Measurements from ENCODE around the gene SEMA3G.
A peak's percentile ranks its signal among the peaks of the same experiment; 100 is the strongest.

The SEMA3G gene

DNA sequence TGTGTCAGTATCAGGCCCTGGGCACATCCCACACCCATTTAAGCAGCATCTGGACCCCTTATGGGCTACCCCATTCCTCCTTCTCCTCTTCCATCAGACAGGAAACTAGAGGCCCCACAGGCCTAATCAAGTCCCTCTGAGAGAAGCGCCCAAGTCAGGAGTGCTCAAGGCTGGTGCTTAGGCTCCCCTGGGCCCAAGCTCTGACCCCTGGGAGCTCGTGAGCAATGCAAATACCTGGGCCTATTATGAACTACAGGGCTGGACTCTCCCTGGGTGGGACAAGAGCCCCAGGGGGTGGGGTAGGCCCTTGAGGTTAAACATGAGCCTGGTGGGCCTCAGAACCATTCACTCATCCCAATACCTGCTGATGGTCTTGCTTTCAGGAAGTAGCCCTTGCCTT lies 57.4 kb downstream of the SEMA3G start:
- peaks cover 2% of the 10 kb centered on the region for H3K4me1 ChIP-seq (ENCODE audit: control insufficient read depth, insufficient read depth, low read depth, low read length)
- DNase-seq = no peak

DNA sequence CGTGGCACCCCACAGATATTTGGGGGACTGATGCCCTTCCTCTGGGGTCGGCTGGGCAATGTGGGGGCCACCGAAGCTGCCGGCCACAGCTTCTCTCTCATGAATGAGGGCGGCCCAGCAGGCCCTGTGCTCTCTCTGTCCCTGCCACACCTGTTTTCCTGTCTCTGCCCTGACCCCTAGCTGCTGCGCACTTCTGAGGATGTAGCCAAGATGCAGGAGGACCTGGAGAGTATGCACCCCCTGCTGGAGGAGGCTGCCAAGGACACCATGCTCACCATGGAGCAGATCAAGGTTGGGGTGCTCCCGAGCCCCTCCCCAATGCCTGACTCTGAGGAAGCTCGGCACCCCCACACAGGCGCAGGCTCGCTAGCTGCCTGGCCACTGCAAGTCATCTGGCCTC lies 59.7 kb downstream of the SEMA3G start:
- no peak overlapping the region for H3K14ac ChIP-seq (ENCODE audit: low read length in 2 of 2)
- H3K4ac ChIP-seq (ENCODE audit: low read depth in 1 of 2, low read length in 2 of 2) = no peak overlapping the region
- H4K91ac ChIP-seq (ENCODE audit: low read length) = no peak overlapping the region
- H3K79me1 ChIP-seq (replicated peaks; ENCODE audit: low read length, poor library complexity, severe bottlenecking) = no peaks in the 10 kb centered on the region
- H2BK12ac ChIP-seq (ENCODE audit: low read length in 2 of 2) = no peak overlapping the region
- H3K18ac ChIP-seq (ENCODE audit: low read depth in 1 of 2, low read length in 2 of 2) = no peak overlapping the region
- H2BK120ac ChIP-seq (ENCODE audit: low read depth, low read length) = no peak overlapping the region
- peak; percentile 39 for DNase-seq
- H3K9ac ChIP-seq (ENCODE audit: low read length) = no peak overlapping the region
- H3K4me3 ChIP-seq (ENCODE audit: insufficient read depth in 1 of 2, low read depth in 1 of 2, low read length in 2 of 2) = no peak overlapping the region
- H4K8ac ChIP-seq (ENCODE audit: low read length) = no peak overlapping the region
- no peak overlapping the region for H2AFZ ChIP-seq (ENCODE audit: low read depth, low read length)
- H3K4me2 ChIP-seq (ENCODE audit: low read length, poor library complexity, severe bottlenecking) = no peak overlapping the region
- H3K27me3 ChIP-seq (ENCODE audit: control insufficient read depth in 1 of 2, insufficient read depth in 1 of 2, low read length in 2 of 2) = peaks cover 7 to 11% of the 10 kb centered on the region in 2 experiments
- peaks cover 2% of the 10 kb centered on the region for H3K4me1 ChIP-seq (ENCODE audit: control insufficient read depth, insufficient read depth, low read depth, low read length)
- H3K36me3 ChIP-seq (ENCODE audit: control insufficient read depth in 1 of 2, insufficient read depth in 2 of 2, low read depth in 1 of 2, low read length in 2 of 2) = no peaks in the 10 kb centered on the region
- 37% methylated on average over 10 of the region's 10 CpGs for WGBS
- H3K9me3 ChIP-seq (ENCODE audit: control insufficient read depth, low read length) = no peaks in the 10 kb centered on the region
- no peak overlapping the region for H2BK5ac ChIP-seq (ENCODE audit: low read depth, low read length, poor library complexity, severe bottlenecking)
- no peak overlapping the region for H2BK15ac ChIP-seq (ENCODE audit: low read depth, poor library complexity, severe bottlenecking)
- no peak overlapping the region for H2AK5ac ChIP-seq (ENCODE audit: low read length, severe bottlenecking)
- H3K23ac ChIP-seq (ENCODE audit: low read length in 2 of 2) = peak overlapping the region in 1 of 2 experiments; percentile 60
- H3K27ac ChIP-seq (ENCODE audit: low read length, poor library complexity, severe bottlenecking) = no peak overlapping the region

More for the DNA sequence above, 57.4 kb downstream of the SEMA3G start:
- Histone ChIP-seq H2BK120ac (ENCODE audit: low read depth, low read length) (no peak overlapping the region), H3K4me2 (ENCODE audit: low read length, poor library complexity, severe bottlenecking) (no peak overlapping the region), H4K8ac (ENCODE audit: low read length) (no peak overlapping the region), H3K9me3 (ENCODE audit: control insufficient read depth, low read length) (no peaks in the 10 kb centered on the region), H3K27me3 (ENCODE audit: control insufficient read depth in 1 of 2, insufficient read depth in 1 of 2, low read length in 2 of 2) (peaks cover 6 to 7% of the 10 kb centered on the region in 2 experiments), H2BK12ac (ENCODE audit: low read length in 2 of 2) (no peak overlapping the region), H2BK5ac (ENCODE audit: low read depth, low read length, poor library complexity, severe bottlenecking) (no peak overlapping the region), H3K27ac (ENCODE audit: low read length, poor library complexity, severe bottlenecking) (no peak overlapping the region), H4K91ac (ENCODE audit: low read length) (no peak overlapping the region), H3K18ac (ENCODE audit: low read depth in 1 of 2, low read length in 2 of 2) (no peak overlapping the region), H2AFZ (ENCODE audit: low read depth, low read length) (no peak overlapping the region), H3K4me3 (ENCODE audit: insufficient read depth in 1 of 2, low read depth in 1 of 2, low read length in 2 of 2) (no peak overlapping the region), H3K4ac (ENCODE audit: low read depth in 1 of 2, low read length in 2 of 2) (no peak overlapping the region), H3K79me1 (replicated peaks; ENCODE audit: low read length, poor library complexity, severe bottlenecking) (no peaks in the 10 kb centered on the region), H3K9ac (ENCODE audit: low read length) (no peak overlapping the region), H2AK5ac (ENCODE audit: low read length, severe bottlenecking) (no peak overlapping the region), H3K14ac (ENCODE audit: low read length in 2 of 2) (no peak overlapping the region), H2BK15ac (ENCODE audit: low read depth, poor library complexity, severe bottlenecking) (no peak overlapping the region), H3K36me3 (ENCODE audit: control insufficient read depth in 1 of 2, insufficient read depth in 2 of 2, low read depth in 1 of 2, low read length in 2 of 2) (peaks cover 0 to 17% of the 10 kb centered on the region in 2 experiments), H3K23ac (ENCODE audit: low read length in 2 of 2) (no peak overlapping the region)
- 76% methylated on average over 2 of the region's 2 CpGs for WGBS

DNA sequence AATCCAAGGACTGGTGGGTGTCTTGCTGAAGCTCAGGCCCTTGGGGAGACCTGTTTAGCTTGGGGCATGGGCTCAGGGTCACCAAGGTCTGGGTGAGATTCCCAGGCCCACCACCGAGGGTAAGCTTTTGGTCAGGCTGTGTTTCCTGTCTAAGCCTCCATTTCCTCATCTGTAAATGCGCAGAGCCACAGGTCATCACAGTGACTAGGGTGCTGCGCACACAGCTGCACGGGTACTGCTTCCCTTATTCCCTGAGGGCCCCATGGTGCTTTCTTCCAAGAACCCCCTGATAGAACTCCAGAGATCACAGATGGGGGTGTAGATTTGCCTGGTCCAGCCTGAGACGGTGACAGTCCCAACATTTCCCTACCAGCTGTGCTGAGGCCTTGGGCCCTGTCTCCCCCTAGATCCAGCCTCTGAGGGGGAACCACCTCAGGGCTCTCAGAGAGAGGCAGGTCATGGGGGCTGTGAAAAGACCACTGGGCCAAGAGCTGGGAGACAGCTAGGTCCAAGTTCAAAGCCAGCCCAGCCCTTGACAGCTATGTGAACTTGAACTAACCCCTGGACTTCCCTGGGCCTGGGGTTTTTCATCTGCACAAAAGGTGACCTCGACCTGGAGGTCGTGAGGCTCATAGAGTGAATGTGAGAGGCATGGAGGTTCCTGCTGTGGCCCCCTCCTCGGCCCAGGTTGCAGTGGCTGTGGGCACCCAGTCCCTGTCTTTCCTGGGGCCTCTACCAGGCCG lies 60.7 kb downstream of the SEMA3G start:
- Histone ChIP-seq H3K79me1 (replicated peaks; ENCODE audit: low read length, poor library complexity, severe bottlenecking) (no peaks in the 10 kb centered on the region), H4K91ac (ENCODE audit: low read length) (no peak overlapping the region), H3K18ac (ENCODE audit: low read depth in 1 of 2, low read length in 2 of 2) (no peak overlapping the region), H3K23ac (ENCODE audit: low read length in 2 of 2) (no peak overlapping the region), H2AFZ (ENCODE audit: low read depth, low read length) (no peak overlapping the region), H3K9me3 (ENCODE audit: control insufficient read depth, low read length) (no peaks in the 10 kb centered on the region), H3K14ac (ENCODE audit: low read length in 2 of 2) (no peak overlapping the region), H3K27ac (ENCODE audit: low read length, poor library complexity, severe bottlenecking) (no peak overlapping the region), H3K9ac (ENCODE audit: low read length) (no peak overlapping the region), H3K36me3 (ENCODE audit: control insufficient read depth in 1 of 2, insufficient read depth in 2 of 2, low read depth in 1 of 2, low read length in 2 of 2) (no peaks in the 10 kb centered on the region), H2BK12ac (ENCODE audit: low read length in 2 of 2) (no peak overlapping the region), H3K4ac (ENCODE audit: low read depth in 1 of 2, low read length in 2 of 2) (no peak overlapping the region), H4K8ac (ENCODE audit: low read length) (no peak overlapping the region), H3K4me3 (ENCODE audit: insufficient read depth in 1 of 2, low read depth in 1 of 2, low read length in 2 of 2) (no peak overlapping the region), H2AK5ac (ENCODE audit: low read length, severe bottlenecking) (no peak overlapping the region), H3K4me1 (ENCODE audit: control insufficient read depth, insufficient read depth, low read depth, low read length) (peaks cover 2% of the 10 kb centered on the region), H2BK15ac (ENCODE audit: low read depth, poor library complexity, severe bottlenecking) (no peak overlapping the region), H3K27me3 (ENCODE audit: control insufficient read depth in 1 of 2, insufficient read depth in 1 of 2, low read length in 2 of 2) (peaks cover 11 to 14% of the 10 kb centered on the region in 2 experiments), H2BK120ac (ENCODE audit: low read depth, low read length) (no peak overlapping the region), H2BK5ac (ENCODE audit: low read depth, low read length, poor library complexity, severe bottlenecking) (no peak overlapping the region), H3K4me2 (ENCODE audit: low read length, poor library complexity, severe bottlenecking) (no peak overlapping the region)
- WGBS = 87% methylated on average over 9 of the region's 9 CpGs
- DNase-seq = no peak

DNA sequence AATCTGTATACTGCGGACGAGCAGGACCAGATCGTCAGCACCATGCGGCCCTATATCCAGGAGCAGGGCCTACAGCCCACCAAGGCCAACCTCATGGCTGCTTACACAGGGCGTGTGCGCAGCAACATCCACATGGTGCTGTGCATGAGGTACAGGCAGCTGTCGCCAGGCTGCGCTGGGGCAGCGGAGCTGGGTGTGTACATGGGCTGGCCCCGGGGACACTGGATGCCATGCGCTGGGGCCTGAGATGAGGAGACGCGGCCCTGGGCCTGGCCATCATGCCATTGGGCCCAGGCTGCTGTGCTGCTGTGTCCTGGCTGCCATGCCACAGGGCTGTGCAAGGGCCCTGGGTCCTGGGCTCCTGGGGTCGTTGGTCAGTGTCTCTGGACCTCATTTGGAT lies 61.5 kb downstream of the SEMA3G start:
- H3K4me1 ChIP-seq (ENCODE audit: control insufficient read depth, insufficient read depth, low read depth, low read length) = peaks cover 2% of the 10 kb centered on the region
- no peak overlapping the region for H3K4me3 ChIP-seq (ENCODE audit: insufficient read depth in 1 of 2, low read depth in 1 of 2, low read length in 2 of 2)
- no peak overlapping the region for H2BK15ac ChIP-seq (ENCODE audit: low read depth, poor library complexity, severe bottlenecking)
- H4K8ac ChIP-seq (ENCODE audit: low read length) = no peak overlapping the region
- H3K27me3 ChIP-seq (ENCODE audit: control insufficient read depth in 1 of 2, insufficient read depth in 1 of 2, low read length in 2 of 2) = peaks cover 11 to 21% of the 10 kb centered on the region in 2 experiments
- no peak overlapping the region for H3K9ac ChIP-seq (ENCODE audit: low read length)
- H4K91ac ChIP-seq (ENCODE audit: low read length) = no peak overlapping the region
- DNase-seq = no peak
- no peaks in the 10 kb centered on the region for H3K9me3 ChIP-seq (ENCODE audit: control insufficient read depth, low read length)
- no peak overlapping the region for H3K27ac ChIP-seq (ENCODE audit: low read length, poor library complexity, severe bottlenecking)
- H3K79me1 ChIP-seq (replicated peaks; ENCODE audit: low read length, poor library complexity, severe bottlenecking) = no peaks in the 10 kb centered on the region
- H3K14ac ChIP-seq (ENCODE audit: low read length in 2 of 2) = peak overlapping the region in 1 of 2 experiments; percentile 46
- H2BK12ac ChIP-seq (ENCODE audit: low read length in 2 of 2) = no peak overlapping the region
- H2BK5ac ChIP-seq (ENCODE audit: low read depth, low read length, poor library complexity, severe bottlenecking) = no peak overlapping the region
- peak overlapping the region in 1 of 2 experiments; percentile 30 for H3K23ac ChIP-seq (ENCODE audit: low read length in 2 of 2)
- H3K36me3 ChIP-seq (ENCODE audit: control insufficient read depth in 1 of 2, insufficient read depth in 2 of 2, low read depth in 1 of 2, low read length in 2 of 2) = no peaks in the 10 kb centered on the region
- H3K4ac ChIP-seq (ENCODE audit: low read depth in 1 of 2, low read length in 2 of 2) = no peak overlapping the region
- no peak overlapping the region for H2BK120ac ChIP-seq (ENCODE audit: low read depth, low read length)
- WGBS = 92% methylated on average over 14 of the region's 14 CpGs
- H2AK5ac ChIP-seq (ENCODE audit: low read length, severe bottlenecking) = no peak overlapping the region
- H2AFZ ChIP-seq (ENCODE audit: low read depth, low read length) = peak overlapping the region; percentile 15
- no peak overlapping the region for H3K4me2 ChIP-seq (ENCODE audit: low read length, poor library complexity, severe bottlenecking)
- H3K18ac ChIP-seq (ENCODE audit: low read depth in 1 of 2, low read length in 2 of 2) = no peak overlapping the region

Measured in mesenchymal stem cell (in vitro differentiated cells and primary cell).